ENCODE results near the gene ZNF566. TPM values are rescaled to one million over a fixed set of nuclear protein-coding genes. Genes with fewer than 3 reads are reported as not detected.

The ZNF566 gene
- total and polyA plus RNA-seq, 12 donors: 2.6 to 15.0 (median 10.9) TPM

DNA sequence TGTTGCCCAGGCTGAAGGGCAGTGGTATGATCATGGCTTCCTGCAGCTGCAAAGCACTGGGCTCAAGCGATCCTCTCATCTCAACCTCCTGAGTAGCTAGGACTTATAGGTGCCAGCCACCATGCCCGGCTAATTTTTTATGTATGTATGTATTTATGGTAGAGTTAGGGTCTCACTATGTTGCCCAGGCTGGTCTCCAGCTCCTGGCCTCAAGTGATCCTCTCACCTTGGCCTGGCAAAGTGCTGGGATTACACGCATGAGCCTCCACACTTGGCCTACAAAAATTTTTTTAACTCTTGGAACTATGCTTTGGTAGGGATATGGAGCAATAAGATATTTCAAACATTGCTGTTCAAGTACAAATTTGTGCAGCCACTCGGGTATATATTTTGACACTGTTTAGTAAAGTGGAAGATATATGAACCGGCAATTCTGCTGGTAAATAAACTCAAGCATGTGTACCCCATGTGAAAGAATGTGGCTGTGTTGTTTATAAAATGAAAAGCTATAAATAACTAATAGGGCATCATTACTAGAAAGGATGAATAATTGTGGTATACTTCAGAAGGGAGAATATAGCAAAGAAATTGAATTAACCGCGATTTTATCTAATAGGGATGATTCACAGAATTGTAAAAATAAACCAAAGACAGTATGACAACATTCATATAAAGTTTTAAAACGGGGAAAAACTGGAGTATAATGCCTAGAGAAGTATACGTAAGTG lies 1.1 kb downstream of the ZNF566 start:
- peaks cover 0 to 5% (median 0%) of the 10 kb centered on the region in 9 donors for H3K36me3 ChIP-seq
- DNase-seq (no peak), ATAC-seq (no peak)
- TF ChIP-seq, protein P1, sequence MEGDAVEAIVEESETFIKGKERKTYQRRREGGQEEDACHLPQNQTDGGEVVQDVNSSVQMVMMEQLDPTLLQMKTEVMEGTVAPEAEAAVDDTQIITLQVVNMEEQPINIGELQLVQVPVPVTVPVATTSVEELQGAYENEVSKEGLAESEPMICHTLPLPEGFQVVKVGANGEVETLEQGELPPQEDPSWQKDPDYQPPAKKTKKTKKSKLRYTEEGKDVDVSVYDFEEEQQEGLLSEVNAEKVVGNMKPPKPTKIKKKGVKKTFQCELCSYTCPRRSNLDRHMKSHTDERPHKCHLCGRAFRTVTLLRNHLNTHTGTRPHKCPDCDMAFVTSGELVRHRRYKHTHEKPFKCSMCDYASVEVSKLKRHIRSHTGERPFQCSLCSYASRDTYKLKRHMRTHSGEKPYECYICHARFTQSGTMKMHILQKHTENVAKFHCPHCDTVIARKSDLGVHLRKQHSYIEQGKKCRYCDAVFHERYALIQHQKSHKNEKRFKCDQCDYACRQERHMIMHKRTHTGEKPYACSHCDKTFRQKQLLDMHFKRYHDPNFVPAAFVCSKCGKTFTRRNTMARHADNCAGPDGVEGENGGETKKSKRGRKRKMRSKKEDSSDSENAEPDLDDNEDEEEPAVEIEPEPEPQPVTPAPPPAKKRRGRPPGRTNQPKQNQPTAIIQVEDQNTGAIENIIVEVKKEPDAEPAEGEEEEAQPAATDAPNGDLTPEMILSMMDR (IDR thresholded peaks at IDR 0.05): no peak
- peak overlapping the region in 8 of 10 donors; percentile 86 to 98 (median 94) for H3K27ac ChIP-seq
- H3K9me3 ChIP-seq: peaks cover 0 to 34% (median 0%) of the 10 kb centered on the region in 11 donors
- intact Hi-C loops (cut with DNase I): loop anchor here in 6 of 10 donors (2.0 to 5.0 kb wide), 5 partner anchors 39 to 106 kb away; partner anchors contain the start of genes ZFP82 (in 3 of the 6) and ZNF260 (in 3 of the 6)
- H3K4me1 ChIP-seq: peaks cover 3 to 21% (median 14%) of the 10 kb centered on the region in 9 donors
- WGBS, 2 donors: 55 to 57% methylated on average over 9 of the region's 9 CpGs
- no peaks in the 10 kb centered on the region for H3K27me3 ChIP-seq
- H3K4me3 ChIP-seq: peak overlapping the region in 9 of 10 donors; percentile 63 to 90 (median 78)

GRCh38 chr19:36483653-36484052 lies 5.7 kb downstream of the ZNF566 start:
- peaks cover 0 to 21% (median 0%) of the 10 kb centered on the region in 9 donors for H3K36me3 ChIP-seq
- H3K9me3 ChIP-seq: peaks cover 0 to 65% (median 0%) of the 10 kb centered on the region in 11 donors
- intact Hi-C loops (cut with DNase I): no loop called here
- WGBS, 2 donors: 95 to 96% methylated on average over 6 of the region's 6 CpGs
- H3K27ac ChIP-seq: no peak overlapping the region
- no peak for DNase-seq
- no peak for ATAC-seq
- TF ChIP-seq, protein P1 (IDR thresholded peaks at IDR 0.05): no peak
- H3K4me3 ChIP-seq: no peak overlapping the region
- H3K27me3 ChIP-seq: no peaks in the 10 kb centered on the region
- H3K4me1 ChIP-seq: peaks cover 3 to 15% (median 8%) of the 10 kb centered on the region in 9 donors

- no peak for ATAC-seq
- intact Hi-C loops (cut with DNase I): no loop called here
- Histone ChIP-seq H3K27me3 (no peaks in the 10 kb centered on the region), H3K27ac (no peak overlapping the region), H3K36me3 (peaks cover 0 to 22% (median 0%) of the 10 kb centered on the region in 9 donors), H3K9me3 (peaks cover 0 to 70% (median 0%) of the 10 kb centered on the region in 11 donors), H3K4me3 (no peak overlapping the region), H3K4me1 (peaks cover 0 to 7% (median under 1%) of the 10 kb centered on the region in 9 donors)
- TF ChIP-seq, protein P1 (IDR thresholded peaks at IDR 0.05): no peak
- WGBS, 2 donors: 87 to 90% methylated on average over 2 of the region's 2 CpGs
- no peak for DNase-seq
These were observed 6.5 kb downstream of the ZNF566 start for GRCh38 chr19:36482876-36483275.

DNA sequence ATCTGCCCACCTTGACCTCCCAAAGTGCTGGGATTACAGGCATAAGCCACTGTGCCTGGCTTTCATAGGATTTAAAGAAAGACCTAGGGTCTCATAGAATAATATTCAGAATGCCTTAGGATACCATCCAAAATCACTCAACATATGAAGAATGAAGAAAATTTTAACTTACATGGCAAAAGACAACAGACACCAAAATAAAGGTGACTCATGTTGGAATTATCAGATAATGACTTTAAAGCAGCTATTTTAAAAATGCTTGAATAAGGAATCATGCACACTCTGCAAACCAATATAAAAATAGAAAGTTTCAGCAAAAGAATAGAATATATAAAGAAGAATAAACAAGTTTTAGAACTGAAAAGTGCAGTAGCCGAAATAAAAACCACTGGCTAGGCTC lies 29.3 kb downstream of the ZNF566 start:
- TF ChIP-seq, protein P1 (IDR thresholded peaks at IDR 0.05): no peak
- intact Hi-C loops (cut with DNase I): no loop called here
- no peaks in the 10 kb centered on the region for H3K27me3 ChIP-seq
- WGBS, 2 donors: 92 to 98% methylated on average over 1 of the region's 1 CpG
- peaks cover 0 to 96% (median 11%) of the 10 kb centered on the region in 11 donors for H3K9me3 ChIP-seq
- ATAC-seq (no peak), DNase-seq (no peak)
- no peaks in the 10 kb centered on the region for H3K4me1 ChIP-seq
- peaks cover 0 to 95% (median 24%) of the 10 kb centered on the region in 9 donors for H3K36me3 ChIP-seq
- H3K27ac ChIP-seq: no peak overlapping the region
- no peak overlapping the region for H3K4me3 ChIP-seq
